GM21825 (cell line): Measurements from ENCODE around the gene ERVH48-1.
A peak's percentile ranks its signal among the peaks of the same experiment; 100 is the strongest.
"Not testable (repeated sequence)": the region's sequence is repeated elsewhere in the genome, so short reads cannot be mapped to it uniquely, and the experiment has no call there.

Experiments
- ATAC-seq: cut with Tn5 transposase; IDR thresholded peaks from one replicate; pipeline ENCODE4 v1.9.1; 2021; ENCODE audit warnings: mild to moderate bottlenecking, moderate library complexity; ENCODE audit not compliant: unreplicated experiment

Gene ERVH48-1

GRCh38 chr21:42925114-42925926 lies at the start of gene ERVH48-1:
TSS of gene ERVH48-1 (minus strand) at chr21:42925630. CDS start at chr21:42919006, 6,624 bp downstream.
- no peak for ATAC-seq

- ATAC-seq = peak; percentile 81
Observed at GRCh38 chr21:42973991-42974831, 48.8 kb upstream of the ERVH48-1 start, which contains the start of gene PKNOX1. TSS of gene PKNOX1 (plus strand) at chr21:42974562. CDS start at chr21:43004382, 29,820 bp downstream.

- no peak for ATAC-seq
Observed at GRCh38 chr21:42973309-42973990, 48.0 kb upstream of the ERVH48-1 start.

GRCh38 chr21:42971897-42972275 lies 46.5 kb upstream of the ERVH48-1 start:
- no peak for ATAC-seq

- ATAC-seq = no peak
Observed at GRCh38 chr21:42970946-42971653, 45.7 kb upstream of the ERVH48-1 start.

- ATAC-seq = no peak
Observed at GRCh38 chr21:42969193-42969600, 43.8 kb upstream of the ERVH48-1 start.

- not testable (repeated sequence) for ATAC-seq
Observed at GRCh38 chr21:42967616-42968015, 42.2 kb upstream of the ERVH48-1 start.

GRCh38 chr21:42965211-42965560 lies 39.8 kb upstream of the ERVH48-1 start:
- ATAC-seq = no peak

GRCh38 chr21:42964546-42965210 lies 39.2 kb upstream of the ERVH48-1 start:
- no peak for ATAC-seq

- ATAC-seq = no peak
Observed at GRCh38 chr21:42964086-42964485, 38.7 kb upstream of the ERVH48-1 start.

GRCh38 chr21:42962380-42963007 lies 37.1 kb upstream of the ERVH48-1 start:
- no peak for ATAC-seq

GRCh38 chr21:42959728-42960127 lies 34.3 kb upstream of the ERVH48-1 start:
- no peak for ATAC-seq

GRCh38 chr21:42958122-42958521 lies 32.7 kb upstream of the ERVH48-1 start:
- ATAC-seq = not testable (repeated sequence)

- ATAC-seq = no peak
Observed at GRCh38 chr21:42956824-42957630, 31.6 kb upstream of the ERVH48-1 start.

- not testable (repeated sequence) for ATAC-seq
Observed at GRCh38 chr21:42951193-42951592, 25.8 kb upstream of the ERVH48-1 start.

GRCh38 chr21:42949094-42949755 lies 23.8 kb upstream of the ERVH48-1 start:
- ATAC-seq = not testable (repeated sequence)

GRCh38 chr21:42942244-42942643 lies 16.8 kb upstream of the ERVH48-1 start:
- ATAC-seq = no peak

GRCh38 chr21:42941696-42942085 lies 16.3 kb upstream of the ERVH48-1 start:
- ATAC-seq = no peak
